HG03571 (cell line): ENCODE data around the gene STAT5B.
"Not testable (repeated sequence)": the region's sequence is repeated elsewhere in the genome, so short reads cannot be mapped to it uniquely, and the experiment has no call there.

ENCODE experiments used
- ATAC-seq: cut with Tn5 transposase; IDR thresholded peaks from one replicate; pipeline ENCODE4 v1.9.1; 2021; ENCODE audit not compliant: unreplicated experiment

Gene STAT5B

DNA sequence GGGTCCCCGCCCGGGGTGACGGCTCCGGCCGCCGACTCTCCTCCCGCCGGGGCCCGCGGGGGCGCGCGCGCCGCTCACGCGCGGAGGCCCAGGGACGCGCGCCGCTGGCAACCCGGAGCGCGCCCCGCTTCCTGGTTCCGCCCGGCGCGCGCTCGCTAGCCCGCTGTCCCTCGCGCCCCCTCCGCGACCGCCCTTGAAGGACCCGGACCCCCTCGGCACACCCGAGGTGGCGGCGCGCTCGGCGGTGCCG, at the start of gene STAT5B:
Gene STAT5B (minus strand): TSS at position 33 of the 250 bp plus-strand sequence. CDS start 44,264 bp downstream, outside the sequence.
- ATAC-seq: peak; percentile 43

DNA sequence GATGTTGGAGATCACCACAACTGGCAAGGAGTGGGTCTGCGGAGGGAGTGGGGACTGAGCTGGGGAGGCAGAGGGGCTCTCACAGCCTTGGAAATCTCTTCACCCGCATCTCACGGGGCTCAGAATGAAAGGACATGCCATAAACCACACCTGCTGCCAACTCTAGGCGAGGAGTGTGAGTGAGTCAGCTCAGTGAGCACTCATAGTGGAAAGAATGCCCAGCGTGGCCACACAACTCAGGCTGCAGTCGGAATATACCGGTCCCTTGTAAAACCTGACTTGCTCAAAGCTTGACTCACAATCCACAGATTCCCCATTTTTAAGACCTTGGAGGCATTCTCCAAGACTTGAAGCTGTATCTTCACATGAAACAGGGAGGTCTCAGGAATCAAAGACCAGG, 48.8 kb upstream of the STAT5B start:
- no peak for ATAC-seq

DNA sequence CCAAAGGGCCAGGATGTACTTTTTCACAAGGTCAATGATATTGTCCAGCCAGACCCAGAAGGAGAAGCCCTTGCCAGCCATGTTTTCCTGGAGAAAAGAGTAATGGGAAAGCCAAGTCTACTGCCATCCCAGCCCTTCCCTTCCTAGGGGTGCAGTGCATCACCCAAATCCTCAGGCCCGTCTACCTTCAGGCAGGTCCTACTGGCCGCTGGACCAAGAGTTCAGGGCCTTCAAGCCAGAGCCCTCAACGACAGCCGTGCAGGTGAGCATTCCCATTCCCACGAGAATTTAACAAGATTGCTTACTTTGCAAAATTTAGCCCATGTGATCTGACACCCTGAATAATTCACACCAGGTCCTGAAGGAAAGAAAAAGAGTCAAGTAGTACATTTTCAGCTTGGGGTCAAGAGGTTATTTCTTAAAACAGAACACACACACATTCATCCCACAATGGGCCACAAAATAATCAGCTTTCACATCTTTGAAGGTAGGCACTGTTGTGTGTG, 47.1 kb upstream of the STAT5B start:
- ATAC-seq: no peak

DNA sequence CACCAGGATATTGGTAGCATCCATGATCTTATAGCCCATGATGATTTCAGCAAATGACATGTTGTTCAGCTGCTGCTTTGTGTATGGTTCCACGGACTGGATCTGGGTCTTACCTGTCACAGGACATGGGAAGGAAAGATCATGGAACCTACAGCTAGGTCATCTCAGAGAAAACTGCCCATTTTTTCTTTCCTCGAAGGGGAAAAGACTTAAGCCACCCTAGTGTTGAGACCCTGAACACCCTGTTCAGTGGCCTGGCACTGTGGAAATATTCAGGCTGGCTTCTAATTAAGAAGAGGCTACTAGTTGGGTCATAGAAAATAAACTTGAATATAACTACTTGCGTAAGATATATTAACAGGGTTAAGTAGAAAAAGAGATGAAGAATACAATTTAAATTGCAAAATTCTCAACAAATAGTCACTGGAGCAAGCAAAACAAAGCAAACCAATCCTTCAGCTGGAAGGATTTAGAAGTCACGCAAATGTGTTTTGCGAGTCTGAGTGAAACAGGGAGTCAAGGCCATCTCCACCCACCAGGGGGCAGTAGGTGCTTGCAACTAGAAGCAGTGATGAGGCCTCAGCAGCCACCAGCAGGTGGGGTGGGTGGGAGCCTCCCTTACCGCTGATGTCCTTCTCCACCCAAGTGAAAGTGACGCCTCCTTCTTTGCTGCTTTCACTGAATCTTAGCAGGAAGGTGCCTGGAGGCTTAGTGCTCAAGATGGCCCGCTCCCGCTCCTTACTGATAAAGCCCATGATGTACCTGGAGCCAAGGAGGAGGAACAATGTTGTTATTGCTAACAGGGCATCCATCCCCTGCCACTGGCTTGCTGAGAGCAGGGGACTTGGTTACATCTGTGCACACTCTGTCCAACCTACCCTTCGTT, 46.4 kb upstream of the STAT5B start:
- ATAC-seq: no peak

DNA sequence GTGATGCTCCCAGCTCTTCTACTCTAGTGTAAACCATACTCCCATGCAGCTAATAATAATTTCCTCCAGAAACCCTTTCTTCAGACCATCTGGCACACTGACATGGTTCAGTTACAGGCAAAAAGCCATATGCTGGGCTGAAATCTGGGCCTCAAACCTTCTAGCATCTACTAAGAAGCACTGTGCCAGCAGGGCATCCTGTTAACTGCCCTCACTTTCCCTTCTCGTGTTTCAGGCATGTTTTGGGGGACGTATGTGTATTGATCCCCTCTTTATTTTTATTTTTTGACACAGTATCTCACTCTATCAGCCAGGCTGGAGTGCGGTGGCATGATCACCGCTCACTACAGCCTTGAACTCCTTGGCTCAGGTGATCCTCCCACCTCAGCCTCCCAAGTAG, 45.4 kb upstream of the STAT5B start:
- ATAC-seq: no peak

DNA sequence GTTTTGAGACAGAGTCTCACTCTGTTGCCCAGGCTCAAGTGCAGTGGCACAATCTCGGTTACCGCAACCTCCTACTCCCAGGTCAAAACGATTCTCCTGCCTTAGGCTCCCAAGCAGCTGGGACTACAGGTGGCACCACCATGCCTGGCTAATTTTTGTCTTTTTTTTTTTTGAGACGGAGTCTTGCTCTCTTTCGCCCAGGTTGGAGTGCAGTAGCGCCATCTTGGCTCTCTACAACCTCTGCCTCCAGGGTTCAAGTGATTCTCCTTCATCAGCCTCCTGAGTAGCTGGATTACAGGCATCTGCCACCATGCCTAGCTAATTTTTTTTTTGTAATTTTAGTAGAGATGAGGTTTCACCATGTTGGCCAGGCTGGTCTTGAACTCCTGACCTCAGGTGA, 41.8 kb upstream of the STAT5B start:
- not testable (repeated sequence) for ATAC-seq

DNA sequence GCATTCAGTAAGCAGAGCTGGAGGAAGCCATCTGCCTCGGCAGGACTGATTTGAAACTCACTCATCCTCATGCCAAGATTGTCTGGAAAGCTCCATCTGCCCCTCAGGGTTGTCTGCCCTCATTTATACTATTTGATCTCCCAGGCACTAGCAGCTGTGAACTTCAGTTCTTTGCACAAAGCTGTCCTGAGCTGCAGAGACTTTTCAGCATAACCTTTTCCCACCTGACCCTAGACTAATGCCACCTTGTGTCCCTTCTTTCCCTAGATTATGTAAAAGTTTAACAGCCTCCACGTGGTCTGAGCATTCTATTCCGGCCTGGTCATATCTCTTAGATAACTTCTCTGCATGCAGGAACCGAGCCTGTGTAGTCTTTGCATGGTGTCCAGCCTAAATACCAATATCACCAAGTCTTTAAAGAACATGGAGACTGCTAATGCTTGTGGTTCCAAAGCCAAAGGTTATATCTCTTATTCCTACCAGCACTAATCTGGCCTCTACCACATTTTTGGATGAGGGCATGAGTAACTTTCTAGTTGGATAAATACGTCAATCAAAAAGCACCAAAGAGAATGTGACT, 41.2 kb upstream of the STAT5B start:
- ATAC-seq: no peak

DNA sequence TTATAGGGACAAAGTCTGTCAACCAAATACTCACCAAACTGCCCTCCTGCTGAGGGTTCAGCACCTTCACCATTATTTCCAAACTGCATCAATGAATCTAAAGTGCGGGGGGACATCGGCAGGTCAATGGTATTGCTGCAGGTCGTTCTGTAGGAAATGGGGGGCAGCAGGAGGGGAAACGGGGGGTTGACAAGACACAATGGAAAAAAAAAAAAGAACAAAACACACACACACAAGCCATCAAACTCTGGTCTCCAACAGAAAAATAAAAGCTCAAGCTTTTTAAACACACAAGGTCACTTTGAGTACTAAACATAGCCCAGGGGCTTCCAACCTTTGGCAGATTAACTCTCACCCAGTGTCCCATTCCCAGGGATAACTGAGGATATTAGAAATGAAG, 40.6 kb upstream of the STAT5B start:
- no peak for ATAC-seq

DNA sequence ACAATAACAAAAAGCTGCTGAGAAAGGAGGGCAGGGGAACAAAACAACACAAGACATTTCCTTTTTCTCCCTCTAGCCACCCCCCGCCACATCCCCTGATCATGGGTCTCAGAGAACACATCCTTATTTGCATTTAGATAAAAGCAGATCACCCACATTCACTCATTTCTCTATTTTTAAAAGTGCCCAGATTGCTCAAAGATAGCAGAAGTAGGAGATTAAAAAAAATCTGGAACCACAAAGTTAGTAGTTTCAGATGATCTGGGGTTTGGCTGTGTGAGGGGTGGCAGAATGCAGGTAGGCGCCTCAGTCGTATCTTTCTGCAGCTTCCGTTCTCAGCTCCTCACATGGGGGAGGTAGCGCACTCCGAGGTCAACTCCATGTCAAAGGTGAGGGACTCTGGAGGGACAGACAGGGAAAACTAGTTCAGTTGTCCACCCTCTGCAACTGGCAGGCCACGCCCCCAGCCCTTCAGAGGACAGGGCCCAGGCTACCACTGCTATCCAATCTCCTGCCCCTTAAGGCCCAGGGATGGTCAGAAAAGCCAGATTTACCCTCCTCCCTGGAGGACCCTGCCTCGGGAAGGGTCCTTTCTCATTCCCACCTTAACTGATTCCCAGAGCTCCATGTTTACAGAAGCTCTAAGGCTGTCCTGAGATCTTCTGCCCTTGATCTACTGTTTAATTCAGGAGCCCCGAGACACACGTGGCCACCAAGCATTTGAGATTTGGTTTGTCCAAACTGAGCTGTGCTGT, 39.4 kb upstream of the STAT5B start:
- ATAC-seq: peak; percentile 43

DNA sequence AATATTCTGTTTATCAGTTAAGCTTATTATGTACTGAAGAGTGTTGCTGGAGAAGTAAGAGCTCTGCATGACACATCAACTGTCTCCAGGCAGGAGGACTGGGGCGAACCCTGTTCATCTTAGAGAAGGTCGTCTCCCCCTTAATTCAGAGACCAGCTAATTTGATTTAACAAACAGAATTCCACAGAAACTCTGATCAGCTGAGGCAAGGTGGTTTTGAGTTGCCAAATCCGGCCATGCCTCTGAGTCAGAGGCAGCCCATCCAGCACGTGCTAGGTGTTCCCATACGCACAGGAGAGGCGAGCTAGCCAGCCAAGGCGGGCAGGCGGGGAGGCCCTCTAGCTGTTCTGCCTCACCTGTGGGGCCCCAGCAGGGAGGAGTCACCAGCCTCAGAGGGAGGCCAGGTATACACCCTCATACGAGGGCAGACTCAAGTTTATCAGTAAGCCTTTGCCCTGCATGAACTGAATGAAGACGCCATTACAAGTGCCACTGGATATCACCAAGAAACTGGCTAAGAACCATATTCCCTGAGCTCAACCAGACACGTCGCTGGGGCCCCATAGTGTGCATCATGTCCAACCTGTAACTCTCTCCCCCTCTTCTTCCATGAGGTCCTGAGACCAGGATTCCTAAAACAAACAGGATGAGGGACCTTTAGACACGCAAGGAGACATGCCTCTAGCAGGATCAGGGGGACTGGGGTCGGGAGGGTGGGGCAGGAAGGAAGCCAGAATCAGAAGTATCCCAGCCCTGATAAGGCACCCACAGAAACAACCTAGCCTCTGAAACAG, 37.8 kb upstream of the STAT5B start:
- ATAC-seq: no peak

DNA sequence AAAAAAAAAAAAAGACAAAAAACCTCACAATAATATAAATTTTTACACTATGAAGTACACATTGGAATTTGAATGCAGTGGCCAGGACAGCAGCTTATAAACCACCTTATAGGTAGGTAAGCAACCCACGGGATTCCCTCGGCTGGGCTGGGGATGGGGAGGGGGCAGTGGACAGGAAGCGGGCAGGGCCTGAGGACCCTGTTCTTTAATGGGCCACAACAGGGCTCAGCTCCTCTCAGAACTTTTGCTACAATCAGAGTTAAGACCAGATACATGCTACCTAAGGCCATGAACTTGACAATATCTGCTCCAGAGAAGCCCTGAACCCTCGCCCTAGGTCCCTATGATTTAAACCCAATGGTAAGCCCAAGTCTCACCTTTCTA, 37.2 kb upstream of the STAT5B start:
- ATAC-seq: no peak

DNA sequence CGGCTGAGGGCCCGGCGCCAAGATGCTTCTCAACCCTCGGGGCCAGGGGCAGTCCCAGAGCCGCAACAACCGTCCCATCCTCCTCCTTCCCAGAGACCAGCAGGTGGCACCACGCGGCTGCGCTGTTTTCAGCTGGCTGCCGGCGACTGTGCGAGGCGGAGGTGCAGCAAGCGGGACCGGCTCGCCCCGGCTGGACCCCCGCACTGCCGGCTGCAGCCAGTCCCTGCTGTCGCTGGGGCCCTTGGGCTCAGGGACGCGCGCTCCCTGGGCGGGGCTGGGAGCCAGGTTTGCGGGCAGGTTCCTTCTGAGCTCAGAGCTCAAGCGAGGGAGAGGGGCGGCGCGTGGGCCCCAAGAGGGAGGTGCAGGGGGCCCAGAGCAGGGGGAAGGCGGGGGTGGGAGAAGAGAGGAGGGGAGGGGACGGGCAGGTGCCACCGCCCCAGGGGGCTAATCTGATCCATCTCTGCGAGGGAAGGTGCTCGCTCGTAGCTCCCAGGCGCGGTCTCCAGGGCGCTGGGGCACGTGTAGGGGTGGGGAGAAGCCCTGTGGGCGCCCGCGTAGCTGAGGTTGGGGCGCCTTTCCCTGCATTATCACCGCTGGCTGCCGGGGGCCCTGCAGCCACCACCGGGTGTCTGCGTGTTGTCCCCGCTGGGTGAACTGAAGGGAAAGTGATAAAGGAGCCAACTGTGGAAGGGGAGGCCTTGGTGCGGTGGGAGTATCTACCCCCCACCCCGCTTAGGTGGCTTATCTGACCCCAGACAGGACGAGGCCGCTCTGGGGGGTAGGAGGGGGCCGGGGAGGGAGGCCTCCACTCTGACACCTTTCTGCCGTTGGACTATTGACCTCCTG, 36.3 kb upstream of the STAT5B start:
- no peak for ATAC-seq

DNA sequence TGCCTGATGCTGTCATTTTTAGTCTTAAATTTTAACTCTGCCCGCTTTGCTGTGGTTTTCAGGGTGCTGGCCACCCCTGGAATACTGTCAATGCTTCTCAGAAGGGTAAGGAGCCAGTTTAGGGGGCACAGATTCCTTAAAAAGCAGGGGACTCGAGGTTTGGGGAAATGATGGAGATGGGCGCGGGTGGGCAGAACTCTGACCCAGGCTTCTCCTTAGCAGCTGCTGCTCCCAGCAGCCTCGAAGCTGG, 35.8 kb upstream of the STAT5B start:
- ATAC-seq: no peak

DNA sequence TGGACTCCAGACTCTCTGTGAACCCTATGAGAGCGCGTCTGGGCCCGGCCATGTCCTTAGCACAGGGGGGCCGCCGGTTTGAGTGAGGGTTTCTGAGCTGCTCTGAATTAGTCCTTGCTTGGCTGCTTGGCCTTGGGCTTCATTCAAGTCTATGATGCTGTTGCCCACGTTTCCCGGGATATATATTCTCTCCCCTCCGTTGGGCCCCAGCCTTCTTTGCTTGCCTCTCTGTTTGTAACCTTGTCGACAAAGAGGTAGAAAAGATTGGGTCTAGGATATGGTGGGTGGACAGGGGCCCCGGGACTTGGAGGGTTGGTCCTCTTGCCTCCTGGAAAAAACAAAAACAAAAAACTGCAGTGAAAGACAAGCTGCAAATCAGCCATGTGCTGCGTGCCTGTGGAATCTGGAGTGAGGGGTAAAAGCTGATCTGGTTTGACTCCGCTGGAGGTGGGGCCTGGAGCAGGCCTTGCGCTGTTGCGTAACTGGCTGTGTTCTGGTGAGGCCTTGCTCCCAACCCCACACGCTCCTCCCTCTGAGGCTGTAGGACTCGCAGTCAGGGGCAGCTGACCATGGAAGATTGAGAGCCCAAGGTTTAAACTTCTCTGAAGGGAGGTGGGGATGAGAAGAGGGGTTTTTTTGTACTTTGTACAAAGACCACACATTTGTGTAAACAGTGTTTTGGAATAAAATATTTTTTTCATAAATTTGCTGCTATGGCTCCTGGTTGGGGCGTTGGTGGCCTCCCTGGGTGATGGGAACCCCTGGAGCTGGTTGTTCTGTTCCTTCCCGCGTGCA, 35.2 kb upstream of the STAT5B start:
- no peak for ATAC-seq

DNA sequence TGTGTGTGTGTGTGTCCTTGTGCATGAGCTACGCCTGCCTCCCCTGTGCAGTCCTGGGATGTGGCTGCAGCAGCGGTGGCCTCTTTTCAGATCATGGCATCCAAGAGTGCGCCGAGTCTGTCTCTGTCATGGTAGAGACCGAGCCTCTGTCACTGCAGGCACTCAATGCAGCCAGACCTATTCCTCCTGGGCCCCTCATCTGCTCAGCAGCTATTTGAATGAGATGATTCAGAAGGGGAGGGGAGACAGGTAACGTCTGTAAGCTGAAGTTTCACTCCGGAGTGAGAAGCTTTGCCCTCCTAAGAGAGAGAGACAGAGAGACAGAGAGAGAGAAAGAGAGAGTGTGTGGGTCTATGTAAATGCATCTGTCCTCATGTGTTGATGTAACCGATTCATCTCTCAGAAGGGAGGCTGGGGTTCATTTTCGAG, 34.6 kb upstream of the STAT5B start:
- ATAC-seq: no peak

DNA sequence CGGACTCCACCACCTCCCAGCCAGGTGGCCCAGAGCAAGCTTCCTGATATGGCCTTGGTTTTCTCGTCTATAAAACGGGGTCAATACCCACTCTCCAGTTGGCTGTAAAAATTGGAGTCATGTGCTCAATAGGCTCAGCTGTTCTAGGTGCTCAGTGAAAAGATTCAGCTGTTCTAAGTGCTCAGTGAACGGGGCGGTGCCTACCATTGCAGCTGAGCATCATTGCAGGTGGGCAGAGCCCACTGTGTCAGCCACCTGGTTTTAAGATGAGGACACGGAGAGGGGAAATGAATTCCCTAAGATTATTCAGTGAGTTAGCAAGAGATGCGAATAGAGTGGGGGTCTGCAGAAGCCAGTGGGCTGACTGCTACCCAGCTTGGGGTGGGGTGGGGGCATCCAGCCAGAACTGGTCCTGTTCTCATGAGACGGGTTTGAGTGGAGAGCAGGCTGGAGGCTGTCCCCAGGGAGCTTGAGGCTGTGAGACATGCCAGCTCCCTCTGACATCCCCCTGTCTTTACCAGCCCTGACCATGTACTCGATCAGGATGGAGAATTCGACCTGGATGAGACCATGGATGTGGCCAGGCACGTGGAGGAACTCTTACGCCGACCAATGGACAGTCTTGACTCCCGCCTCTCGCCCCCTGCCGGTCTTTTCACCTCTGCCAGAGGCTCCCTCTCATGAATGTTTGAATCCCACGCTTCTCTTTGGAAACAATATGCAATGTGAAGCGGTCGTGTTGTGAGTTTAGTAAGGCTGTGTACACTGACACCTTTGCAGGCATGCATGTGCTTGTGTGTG, 34.0 kb upstream of the STAT5B start:
- no peak for ATAC-seq

DNA sequence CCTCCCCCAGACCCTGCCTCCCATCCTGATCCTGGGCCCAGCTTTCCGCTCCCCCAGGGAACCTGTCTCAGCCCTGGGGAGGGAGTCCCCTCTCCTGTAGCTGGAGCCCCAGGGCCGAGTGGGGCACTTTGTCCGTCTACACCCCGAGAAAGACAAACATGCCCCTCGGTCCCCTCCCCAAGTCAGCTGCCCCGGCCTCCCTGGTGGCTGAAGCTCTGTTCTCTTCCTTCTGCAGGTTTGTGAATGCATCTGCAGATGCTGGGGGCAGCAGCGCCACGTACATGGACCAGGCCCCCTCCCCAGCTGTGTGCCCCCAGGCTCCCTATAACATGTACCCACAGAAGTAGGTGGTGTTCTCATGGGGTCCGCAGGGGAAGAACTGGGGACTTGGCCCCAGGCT, 33.0 kb upstream of the STAT5B start:
- ATAC-seq: no peak

DNA sequence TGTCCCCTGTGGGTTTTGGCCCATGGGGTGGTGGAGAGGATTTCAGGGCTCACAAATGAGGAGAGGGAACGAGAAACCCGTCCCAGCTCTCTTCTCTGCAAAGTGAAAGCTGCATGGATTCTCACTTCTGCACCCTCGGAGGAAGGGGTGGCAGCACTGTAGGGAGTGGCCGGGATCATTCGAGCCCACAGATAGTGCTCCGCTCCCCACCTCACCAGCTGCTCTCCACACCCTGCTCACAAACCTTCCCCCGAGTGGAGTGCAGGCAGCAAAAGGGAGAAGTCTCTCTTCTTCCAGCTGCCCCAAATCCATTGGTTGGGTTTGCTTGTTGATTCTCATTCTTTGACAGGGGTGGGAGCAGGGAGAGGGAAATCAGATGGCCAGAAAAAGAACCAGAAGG, 32.3 kb upstream of the STAT5B start:
- ATAC-seq: no peak

DNA sequence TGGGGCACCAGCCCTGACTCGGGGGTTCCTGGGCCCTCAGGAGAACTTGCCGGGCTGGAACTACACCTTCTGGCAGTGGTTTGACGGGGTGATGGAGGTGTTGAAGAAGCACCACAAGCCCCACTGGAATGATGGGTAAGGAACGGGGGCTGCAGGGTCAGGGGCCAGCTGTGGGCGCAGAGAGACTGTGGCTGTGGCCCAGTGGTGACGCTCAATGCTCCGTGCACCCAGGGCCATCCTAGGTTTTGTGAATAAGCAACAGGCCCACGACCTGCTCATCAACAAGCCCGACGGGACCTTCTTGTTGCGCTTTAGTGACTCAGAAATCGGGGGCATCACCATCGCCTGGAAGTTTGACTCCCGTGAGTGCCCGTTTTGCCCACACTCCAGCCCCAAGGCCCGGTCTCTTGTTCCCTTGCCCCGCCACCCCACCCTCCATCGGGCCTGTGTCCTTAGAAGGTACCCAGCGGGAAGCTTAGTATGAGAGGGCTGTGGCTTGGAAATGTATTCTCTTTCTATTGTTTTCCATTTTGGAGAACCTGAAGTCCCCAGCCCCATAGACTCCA, 31.3 kb upstream of the STAT5B start:
- no peak for ATAC-seq
